Choroid plexus epithelial cell (primary cell): ENCODE measurements around the gene TAL1.
"Not testable (repeated sequence)": the region's sequence is repeated elsewhere in the genome, so short reads cannot be mapped to it uniquely, and the experiment has no call there.

Experiments used
- DNase-seq: peaks from one replicate; pipeline ENCODE4 v3.0.0-alpha.2; 2010; ENCODE audit warnings: low read depth
- H3K4me3 ChIP-seq: 2 replicates; pipeline ENCODE4 v1.5.1; 2011; ENCODE audit warnings: low read depth, mild to moderate bottlenecking, control low read depth, low read length, moderate library complexity
- TF ChIP-seq, protein P1 (sequence below): conservative IDR thresholded peaks from 2 replicates; pipeline ENCODE4 v1.5.1; 2011; ENCODE audit warnings: low read depth, mild to moderate bottlenecking, control low read depth, inconsistent platforms, low read length, moderate library complexity

The TAL1 gene

DNA sequence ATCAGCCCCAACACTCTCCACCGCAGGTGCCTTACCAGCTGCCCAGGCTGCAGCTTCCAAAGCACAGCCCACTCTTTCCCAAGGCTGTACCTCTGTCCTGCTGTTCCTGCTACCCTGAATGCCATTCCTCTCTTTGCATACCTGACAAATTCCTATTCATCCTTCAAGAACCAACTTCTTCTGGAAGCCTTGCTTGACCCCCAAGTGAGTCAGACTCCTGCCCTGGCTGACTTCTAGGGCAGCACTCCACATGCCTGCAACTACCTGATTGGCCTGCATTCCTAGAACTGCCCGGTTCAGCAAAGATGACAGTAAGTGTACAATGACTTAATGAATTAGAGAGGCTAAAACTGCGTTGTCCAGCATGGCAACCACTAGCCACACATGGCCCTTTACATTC lies 21.4 kb downstream of the TAL1 start:
- TF ChIP-seq, protein P1, sequence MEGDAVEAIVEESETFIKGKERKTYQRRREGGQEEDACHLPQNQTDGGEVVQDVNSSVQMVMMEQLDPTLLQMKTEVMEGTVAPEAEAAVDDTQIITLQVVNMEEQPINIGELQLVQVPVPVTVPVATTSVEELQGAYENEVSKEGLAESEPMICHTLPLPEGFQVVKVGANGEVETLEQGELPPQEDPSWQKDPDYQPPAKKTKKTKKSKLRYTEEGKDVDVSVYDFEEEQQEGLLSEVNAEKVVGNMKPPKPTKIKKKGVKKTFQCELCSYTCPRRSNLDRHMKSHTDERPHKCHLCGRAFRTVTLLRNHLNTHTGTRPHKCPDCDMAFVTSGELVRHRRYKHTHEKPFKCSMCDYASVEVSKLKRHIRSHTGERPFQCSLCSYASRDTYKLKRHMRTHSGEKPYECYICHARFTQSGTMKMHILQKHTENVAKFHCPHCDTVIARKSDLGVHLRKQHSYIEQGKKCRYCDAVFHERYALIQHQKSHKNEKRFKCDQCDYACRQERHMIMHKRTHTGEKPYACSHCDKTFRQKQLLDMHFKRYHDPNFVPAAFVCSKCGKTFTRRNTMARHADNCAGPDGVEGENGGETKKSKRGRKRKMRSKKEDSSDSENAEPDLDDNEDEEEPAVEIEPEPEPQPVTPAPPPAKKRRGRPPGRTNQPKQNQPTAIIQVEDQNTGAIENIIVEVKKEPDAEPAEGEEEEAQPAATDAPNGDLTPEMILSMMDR = no peak
- no peak overlapping the region for H3K4me3 ChIP-seq
- no peak for DNase-seq

DNA sequence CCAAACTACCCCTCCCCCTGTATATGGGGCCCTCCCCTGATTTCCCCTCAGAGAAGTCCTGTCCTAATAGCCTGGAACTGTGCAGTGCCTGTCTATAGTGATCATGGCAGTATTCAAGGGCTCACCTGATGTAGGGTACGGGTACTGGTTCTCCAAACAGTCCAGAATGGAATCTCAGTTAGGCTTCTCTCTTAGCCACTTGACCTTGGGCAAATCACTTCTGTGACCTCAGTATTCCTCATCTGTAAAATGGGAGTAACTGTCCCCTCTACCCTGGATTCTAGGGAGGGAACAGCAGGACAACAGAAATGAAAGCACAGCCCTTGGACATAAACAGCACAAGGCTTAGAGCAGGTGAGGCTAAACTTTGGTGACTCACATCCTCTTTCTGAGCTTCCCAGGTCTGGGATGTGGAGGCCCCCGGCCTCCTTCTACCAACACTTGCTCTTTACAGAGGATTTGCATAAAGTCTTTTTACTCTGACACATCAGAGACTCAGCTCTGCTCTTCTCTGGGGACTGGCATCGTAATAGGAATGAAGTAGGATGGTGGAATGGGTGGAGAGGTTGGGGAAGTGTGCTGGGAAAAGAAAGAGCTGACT lies 22.2 kb downstream of the TAL1 start:
- no peak for DNase-seq
- H3K4me3 ChIP-seq = no peak overlapping the region
- TF ChIP-seq, protein P1 = no peak

DNA sequence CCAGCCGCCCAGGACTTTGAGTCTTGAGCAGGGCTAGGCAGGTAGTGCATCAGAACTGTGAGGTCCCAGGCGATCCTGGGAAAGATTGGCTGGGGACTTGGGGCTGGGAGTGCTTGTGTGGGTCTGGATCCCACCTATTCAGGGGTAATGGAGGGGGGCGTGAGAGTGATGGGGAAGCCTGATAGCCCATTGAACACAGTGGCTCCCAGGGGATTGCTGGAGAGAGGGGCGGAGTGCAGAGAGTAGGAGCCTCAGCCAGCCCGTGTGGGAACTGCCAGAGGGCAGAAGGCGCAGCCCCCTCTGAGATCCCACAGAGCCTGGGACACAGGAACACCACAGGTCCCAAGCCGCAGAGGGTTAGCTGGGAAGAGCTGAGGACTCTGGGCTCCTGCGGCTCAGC lies 22.9 kb downstream of the TAL1 start:
- H3K4me3 ChIP-seq = no peak overlapping the region

DNA sequence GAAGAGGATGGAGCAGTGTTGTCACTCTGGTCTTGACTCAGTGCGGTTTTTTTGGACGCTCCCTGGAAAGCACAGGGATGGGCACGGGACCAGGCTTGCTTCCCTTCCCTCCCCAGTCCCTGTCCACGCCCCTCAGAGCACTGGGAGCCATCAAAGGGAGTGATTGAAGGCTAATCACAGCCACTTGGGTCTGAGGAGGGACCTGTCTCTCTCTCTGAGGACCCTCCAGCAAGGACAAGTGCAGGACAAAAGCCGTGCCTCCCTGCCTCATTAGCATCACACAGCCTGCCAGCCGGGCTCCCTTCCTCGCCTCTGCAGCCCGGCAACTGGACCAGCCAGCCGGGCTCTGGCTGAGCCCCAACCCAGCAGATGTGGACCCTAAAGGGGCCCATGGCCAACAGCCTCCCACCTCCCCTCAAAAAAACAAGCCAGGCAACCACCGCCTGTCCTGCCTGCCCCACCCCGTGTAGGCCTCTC lies 23.6 kb downstream of the TAL1 start:
- no peak for DNase-seq
- no peak overlapping the region for H3K4me3 ChIP-seq
- TF ChIP-seq, protein P1 = no peak

More for the DNA sequence above, 22.9 kb downstream of the TAL1 start:
- DNase-seq = no peak
- TF ChIP-seq, protein P1 = no peak

DNA sequence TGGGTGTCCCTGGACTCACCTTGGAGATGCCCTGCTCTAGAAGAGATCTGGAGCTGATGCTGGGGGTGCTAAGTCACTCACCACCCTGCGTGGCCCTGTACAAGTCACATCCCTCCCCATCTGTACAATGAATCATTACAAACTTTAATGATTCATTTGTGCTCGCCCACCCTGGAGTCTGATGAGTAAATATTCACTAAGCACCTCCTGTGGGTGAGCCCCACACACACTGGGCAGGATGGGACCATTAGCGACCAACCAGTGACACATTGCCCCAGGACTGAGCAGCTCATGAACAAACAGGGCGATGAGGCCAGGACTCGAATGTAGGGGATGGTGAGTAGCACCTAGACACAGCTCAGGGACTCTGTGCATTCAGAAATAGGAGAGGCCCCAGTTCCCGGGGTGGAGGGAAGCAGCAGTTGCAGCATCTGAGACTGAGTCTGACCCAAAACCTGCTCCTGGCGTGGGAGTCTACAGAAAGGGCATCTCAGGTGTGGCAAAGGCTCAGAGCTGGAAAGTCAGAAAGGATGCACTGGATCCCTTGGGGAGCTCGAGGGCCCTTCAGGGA lies 24.1 kb downstream of the TAL1 start:
- no peak overlapping the region for H3K4me3 ChIP-seq
- DNase-seq = no peak
- TF ChIP-seq, protein P1 = no peak

DNA sequence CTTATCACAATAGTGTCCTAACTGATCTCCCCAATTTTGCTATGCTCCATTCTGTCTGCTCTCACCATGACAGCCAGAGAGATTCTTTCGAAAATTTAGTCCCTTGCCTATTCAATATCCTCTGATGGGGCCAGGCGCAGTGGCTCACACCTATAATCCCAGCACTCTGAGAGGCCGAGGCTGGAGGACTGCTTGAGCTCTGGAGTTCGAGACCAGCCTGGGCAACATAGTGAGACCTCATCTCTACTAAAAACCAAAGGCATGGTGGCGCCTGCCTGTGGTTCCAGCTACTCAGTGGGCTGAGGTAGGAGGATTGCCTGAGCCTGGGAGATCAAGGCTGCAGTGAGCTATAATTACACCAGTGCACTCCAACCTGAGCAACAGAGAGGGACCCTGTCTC lies 26.1 kb downstream of the TAL1 start:
- TF ChIP-seq, protein P1 = no peak
- H3K4me3 ChIP-seq = no peak overlapping the region

DNA sequence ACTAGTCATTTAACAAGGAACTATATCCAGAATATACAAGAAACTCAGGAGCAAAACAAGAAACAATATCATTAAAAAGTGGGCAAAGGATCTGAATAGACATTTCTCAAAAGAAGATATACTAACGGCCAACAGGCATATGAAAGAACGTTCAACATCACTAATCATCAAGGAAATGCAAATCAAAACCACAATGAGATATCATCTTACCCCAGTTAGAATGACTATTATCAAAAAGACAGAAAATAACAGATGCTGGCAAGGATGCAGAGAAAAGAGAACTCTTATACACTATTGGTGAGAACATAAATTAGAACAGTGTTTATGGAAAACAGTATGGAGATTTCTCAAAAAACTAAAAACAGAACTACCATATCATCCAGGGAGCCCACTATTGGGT lies 28.5 kb downstream of the TAL1 start:
- not testable (repeated sequence) for H3K4me3 ChIP-seq, DNase-seq

More for the DNA sequence above, 26.1 kb downstream of the TAL1 start:
- DNase-seq = no peak
